ENCODE data around the gene BNC2.

GRCh38 chr9:16561121-16561520 lies 309.3 kb downstream of the BNC2 start:
- TF ChIP-seq CTCF (conservative IDR thresholded peaks at IDR 0.05 in 1 of 2, IDR thresholded peaks at IDR 0.05 in 1 of 2; ENCODE audit: low read depth in 1 of 2, low read length in 2 of 2) (no peak), EZH2 (IDR thresholded peaks at IDR 0.05; ENCODE audit: low read length, missing control alignments) (no peak)

All from fibroblast of lung (primary cell).